Natural killer cell (primary cell): Measurements from ENCODE around the gene HSDL2. TPM values are rescaled to one million over a fixed set of nuclear protein-coding genes. Genes with fewer than 3 reads are reported as not detected.
"Not testable (repeated sequence)": the region's sequence is repeated elsewhere in the genome, so short reads cannot be mapped to it uniquely, and the experiment has no call there.

Experiments used
- ATAC-seq, 3 donors: fragments of 150-1000 bp in 2 of 3; fragments of 200-7000 bp in 1 of 3; cut with Tn5 transposase; 1 replicate in 1 of 3; 2 replicates in 2 of 3; pipeline ENCODE4 v1.10.0; 2021; ENCODE audit warnings: mild to moderate bottlenecking in 2 of 3, moderate library complexity in 2 of 3
- DNase-seq, 2 donors: peaks; one replicate each; pipeline versions ENCODE4 v3.0.0 to v3.0.0-alpha.2; 2013 to 2021; ENCODE audit warnings: mixed read lengths in 1 of 2
- H3K27ac ChIP-seq: one replicate; pipeline ENCODE4 v1.5.1; 2013; ENCODE audit warnings: mild to moderate bottlenecking, low read length
- H3K27me3 ChIP-seq: one replicate; pipeline ENCODE4 v1.6.1; 2013; ENCODE audit warnings: low read length; ENCODE audit not compliant: control insufficient read depth, insufficient read depth
- H3K36me3 ChIP-seq: one replicate; pipeline ENCODE4 v1.6.1; 2013; ENCODE audit warnings: low read length; ENCODE audit not compliant: control insufficient read depth, insufficient read depth
- H3K4me1 ChIP-seq: one replicate; pipeline ENCODE4 v1.6.1; 2013; ENCODE audit warnings: low read length; ENCODE audit not compliant: control insufficient read depth, insufficient read depth
- H3K4me3 ChIP-seq: one replicate; pipeline ENCODE4 v1.5.1; 2013; ENCODE audit warnings: low read length
- H3K9me3 ChIP-seq: one replicate; pipeline ENCODE4 v1.6.1; 2013; ENCODE audit warnings: low read length; ENCODE audit not compliant: control insufficient read depth, insufficient read depth
- H3K27ac Mint-ChIP-seq, 2 donors: one replicate each; pipeline ENCODE4 v1.8.0; 2022; ENCODE audit warnings: mild to moderate bottlenecking in 2 of 2, mixed read lengths in 2 of 2, moderate library complexity in 1 of 2
- H3K27me3 Mint-ChIP-seq, 2 donors: one replicate each; pipeline ENCODE4 v1.8.0; 2022; ENCODE audit warnings: low read depth in 2 of 2, mixed read lengths in 2 of 2
- H3K36me3 Mint-ChIP-seq: one replicate; pipeline ENCODE4 v1.8.0; 2022; ENCODE audit warnings: mixed read lengths
- H3K4me1 Mint-ChIP-seq, 2 donors: one replicate each; pipeline ENCODE4 v1.8.0; 2022; ENCODE audit warnings: mixed read lengths in 2 of 2
- H3K4me3 Mint-ChIP-seq: one replicate; pipeline ENCODE4 v1.8.0; 2022; ENCODE audit warnings: mild to moderate bottlenecking, moderate library complexity, mixed read lengths
- H3K9me3 Mint-ChIP-seq, 2 donors: one replicate each; pipeline ENCODE4 v1.8.0; 2022; ENCODE audit warnings: mixed read lengths in 2 of 2
- WGBS: methylation state at CpG from one replicate; pipeline ENCODE4 v1.1.7; 2013; ENCODE audit warnings: missing lambda C conversion rate; ENCODE audit not compliant: insufficient coverage; 5-methylcytosine and 5-hydroxymethylcytosine counted together
- intact Hi-C: fragments of 100-400 bp; cut with micrococcal nuclease; formaldehyde crosslinking; loops from one replicate; pipeline ENCODE4 v1.14.2; 2022
- total RNA-seq, 4 donors: library from RNA; stranded (reverse); fragments of 120-200 nt in 1 of 4; gene quantifications; one replicate each; pipeline versions ENCODE4 v1.2.3 to v1.2.4, GENCODE V29; 2013 to 2022
- TF ChIP-seq, protein P1 (sequence below): fragments of 200-600 bp; IDR thresholded peaks from one replicate; pipeline ENCODE4 v1.8.0; 2022; ENCODE audit warnings: antibody characterized with exemption

The HSDL2 gene
- total RNA-seq, 3 donors from 2014 or later (not counting 1 experiment from before 2014, with no cell fraction given), result 7.9 to 18.3 (median 8.6) TPM

DNA sequence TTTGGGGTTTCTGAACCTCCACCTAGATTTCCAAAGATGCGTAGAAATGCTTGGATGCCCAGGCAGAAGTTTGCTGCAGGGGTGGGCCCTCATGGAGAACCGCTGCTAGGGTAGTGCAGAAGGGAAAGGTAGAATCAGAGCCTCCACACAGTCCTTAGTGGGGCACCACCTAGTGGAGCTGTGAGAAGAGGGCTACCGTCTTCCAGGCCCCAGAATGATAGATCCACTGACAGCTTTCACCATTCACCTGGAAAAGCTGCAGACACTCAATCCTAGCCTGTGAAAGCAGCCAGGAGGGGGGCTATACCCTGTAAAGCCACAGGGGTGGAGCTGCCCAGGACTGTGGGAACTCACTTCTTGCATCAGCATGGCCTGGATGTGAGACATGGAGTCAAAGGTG, 13.3 kb upstream of the HSDL2 start:
- Mint-ChIP-seq H3K9me3 (no peaks in the 10 kb centered on the region), H3K36me3 (no peaks in the 10 kb centered on the region), H3K4me3 (no peak overlapping the region), H3K4me1 (no peaks in the 10 kb centered on the region), H3K27me3 (peaks cover 7 to 13% of the 10 kb centered on the region in 2 donors), H3K27ac (no peak overlapping the region)
- WGBS, result 95% methylated on average over 3 of the region's 3 CpGs
- no peak for DNase-seq
- no peak for ATAC-seq
- Histone ChIP-seq H3K4me3 (no peak overlapping the region), H3K27ac (no peak overlapping the region), H3K9me3 (no peaks in the 10 kb centered on the region), H3K4me1 (no peaks in the 10 kb centered on the region), H3K36me3 (no peaks in the 10 kb centered on the region), H3K27me3 (no peaks in the 10 kb centered on the region)
- TF ChIP-seq, protein P1, sequence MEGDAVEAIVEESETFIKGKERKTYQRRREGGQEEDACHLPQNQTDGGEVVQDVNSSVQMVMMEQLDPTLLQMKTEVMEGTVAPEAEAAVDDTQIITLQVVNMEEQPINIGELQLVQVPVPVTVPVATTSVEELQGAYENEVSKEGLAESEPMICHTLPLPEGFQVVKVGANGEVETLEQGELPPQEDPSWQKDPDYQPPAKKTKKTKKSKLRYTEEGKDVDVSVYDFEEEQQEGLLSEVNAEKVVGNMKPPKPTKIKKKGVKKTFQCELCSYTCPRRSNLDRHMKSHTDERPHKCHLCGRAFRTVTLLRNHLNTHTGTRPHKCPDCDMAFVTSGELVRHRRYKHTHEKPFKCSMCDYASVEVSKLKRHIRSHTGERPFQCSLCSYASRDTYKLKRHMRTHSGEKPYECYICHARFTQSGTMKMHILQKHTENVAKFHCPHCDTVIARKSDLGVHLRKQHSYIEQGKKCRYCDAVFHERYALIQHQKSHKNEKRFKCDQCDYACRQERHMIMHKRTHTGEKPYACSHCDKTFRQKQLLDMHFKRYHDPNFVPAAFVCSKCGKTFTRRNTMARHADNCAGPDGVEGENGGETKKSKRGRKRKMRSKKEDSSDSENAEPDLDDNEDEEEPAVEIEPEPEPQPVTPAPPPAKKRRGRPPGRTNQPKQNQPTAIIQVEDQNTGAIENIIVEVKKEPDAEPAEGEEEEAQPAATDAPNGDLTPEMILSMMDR, result no peak
- intact Hi-C loops, result no loop called here

DNA sequence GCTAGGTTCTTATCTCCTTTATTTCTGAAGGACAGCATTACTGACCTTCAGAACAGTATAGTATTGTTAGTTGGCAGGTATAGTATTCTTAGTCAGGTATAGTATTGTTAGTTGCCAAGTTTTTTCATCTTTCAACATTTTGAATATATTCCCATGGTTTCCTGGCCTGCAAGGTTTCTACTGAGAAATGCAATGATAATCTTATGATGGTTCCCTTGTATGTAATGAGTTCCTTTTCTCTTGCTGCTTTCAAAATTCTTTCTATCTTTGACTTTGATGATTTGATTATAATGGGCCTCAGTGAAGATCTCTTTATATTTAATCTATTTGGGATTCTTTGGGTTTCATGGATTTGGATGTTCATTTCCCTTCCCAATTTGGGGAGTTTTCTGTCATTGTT, 12.4 kb upstream of the HSDL2 start:
- no peak overlapping the region for H3K27ac Mint-ChIP-seq
- Histone ChIP-seq H3K27me3 (no peaks in the 10 kb centered on the region), H3K27ac (no peak overlapping the region), H3K9me3 (no peaks in the 10 kb centered on the region), H3K4me3 (no peak overlapping the region), H3K4me1 (no peaks in the 10 kb centered on the region), H3K36me3 (no peaks in the 10 kb centered on the region)
- no peaks in the 10 kb centered on the region for H3K4me1 Mint-ChIP-seq
- DNase-seq (no peak), ATAC-seq (no peak)
- TF ChIP-seq, protein P1, result no peak
- no peak overlapping the region for H3K4me3 Mint-ChIP-seq
- intact Hi-C loops, result no loop called here
- no peaks in the 10 kb centered on the region for H3K9me3 Mint-ChIP-seq
- peaks cover 7 to 11% of the 10 kb centered on the region in 2 donors for H3K27me3 Mint-ChIP-seq
- H3K36me3 Mint-ChIP-seq, result no peaks in the 10 kb centered on the region

DNA sequence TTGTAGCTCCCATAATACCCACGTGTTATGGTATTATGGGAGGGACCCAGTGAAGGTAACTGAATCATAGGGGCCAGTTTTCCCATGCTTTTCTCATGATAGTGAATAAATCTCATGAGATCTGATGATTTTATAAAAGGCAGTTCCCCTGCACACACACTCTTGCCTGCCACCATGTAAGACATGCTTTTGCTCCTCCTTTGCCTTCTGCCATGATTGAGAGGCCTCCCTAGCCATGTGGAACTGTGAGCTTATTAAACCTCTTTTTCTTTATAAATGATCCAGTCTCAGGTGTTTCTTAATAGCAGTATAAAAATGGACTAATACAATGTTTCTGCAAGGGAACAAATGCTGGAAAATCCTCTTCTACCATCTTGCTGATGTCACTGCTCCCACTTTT, 10.1 kb upstream of the HSDL2 start:
- Histone ChIP-seq H3K9me3 (no peaks in the 10 kb centered on the region), H3K27ac (no peak overlapping the region), H3K27me3 (no peaks in the 10 kb centered on the region), H3K4me1 (no peaks in the 10 kb centered on the region), H3K36me3 (no peaks in the 10 kb centered on the region), H3K4me3 (no peak overlapping the region)
- Mint-ChIP-seq H3K4me1 (no peaks in the 10 kb centered on the region), H3K27ac (no peak overlapping the region), H3K4me3 (no peak overlapping the region), H3K9me3 (no peaks in the 10 kb centered on the region), H3K27me3 (peaks cover 6 to 7% of the 10 kb centered on the region in 2 donors), H3K36me3 (no peaks in the 10 kb centered on the region)
- WGBS, result 100% methylated on average over 1 of the region's 1 CpG
- DNase-seq (no peak), ATAC-seq (no peak)
- TF ChIP-seq, protein P1, result no peak
- intact Hi-C loops, result no loop called here

DNA sequence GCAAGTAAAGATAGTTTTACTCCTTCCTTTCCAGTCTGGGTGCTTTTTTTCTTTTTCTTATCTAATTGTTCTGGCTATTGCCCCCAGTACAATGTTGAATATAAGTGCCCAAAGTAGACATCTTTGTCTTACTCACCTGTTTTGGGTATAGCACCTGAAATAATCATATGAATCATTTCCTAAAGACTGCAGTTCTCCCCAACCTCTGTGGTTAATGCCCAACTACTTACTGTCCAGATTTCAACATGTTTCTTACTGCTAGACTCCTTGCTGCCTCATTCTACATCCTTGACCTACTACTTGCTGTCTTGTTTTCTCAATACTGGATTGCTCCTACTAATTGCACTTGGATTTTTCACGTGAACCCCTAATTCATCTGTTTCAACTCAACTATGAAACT, 8.8 kb upstream of the HSDL2 start:
- Mint-ChIP-seq H3K36me3 (no peaks in the 10 kb centered on the region), H3K4me1 (no peaks in the 10 kb centered on the region), H3K4me3 (no peak overlapping the region), H3K27me3 (no peaks in the 10 kb centered on the region), H3K9me3 (no peaks in the 10 kb centered on the region), H3K27ac (no peak overlapping the region)
- intact Hi-C loops, result no loop called here
- H3K4me1 ChIP-seq, result no peaks in the 10 kb centered on the region
- no CpG with 5 or more reads among the region's 1 CpG for WGBS
- H3K4me3 ChIP-seq, result no peak overlapping the region
- TF ChIP-seq, protein P1, result no peak
- no peak for DNase-seq
- ATAC-seq, result no peak
- no peak overlapping the region for H3K27ac ChIP-seq
- no peaks in the 10 kb centered on the region for H3K27me3 ChIP-seq
- no peaks in the 10 kb centered on the region for H3K36me3 ChIP-seq
- H3K9me3 ChIP-seq, result no peaks in the 10 kb centered on the region

DNA sequence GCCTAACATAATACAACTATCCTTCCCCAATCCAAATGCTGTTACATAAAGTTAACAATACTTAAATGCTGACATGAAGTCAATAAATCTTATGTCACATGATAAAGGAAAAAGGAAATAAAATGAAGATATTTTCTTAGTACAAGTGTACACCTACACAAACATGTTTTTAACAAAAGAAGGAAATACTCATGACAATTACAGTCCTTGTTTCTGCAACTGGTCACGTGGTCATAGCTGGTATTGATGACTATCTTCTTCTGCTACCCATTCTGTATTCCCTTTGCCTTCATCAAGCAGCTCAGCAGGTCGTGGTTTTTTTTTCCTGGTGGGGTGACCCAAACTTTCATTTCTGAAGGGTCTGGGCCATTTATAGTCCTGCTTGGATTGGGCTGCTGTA, 6.2 kb upstream of the HSDL2 start:
- H3K27me3 ChIP-seq, H3K4me1 ChIP-seq, H3K4me3 Mint-ChIP-seq, H3K27me3 Mint-ChIP-seq, H3K27ac Mint-ChIP-seq, H3K36me3 Mint-ChIP-seq, intact Hi-C loops, DNase-seq, H3K9me3 Mint-ChIP-seq, H3K4me3 ChIP-seq, H3K27ac ChIP-seq, H3K36me3 ChIP-seq, ATAC-seq, H3K9me3 ChIP-seq: not testable (repeated sequence)
- peaks cover 19 to 22% of the 10 kb centered on the region in 2 donors for H3K4me1 Mint-ChIP-seq
- 63% methylated on average over 2 of the region's 2 CpGs for WGBS

DNA sequence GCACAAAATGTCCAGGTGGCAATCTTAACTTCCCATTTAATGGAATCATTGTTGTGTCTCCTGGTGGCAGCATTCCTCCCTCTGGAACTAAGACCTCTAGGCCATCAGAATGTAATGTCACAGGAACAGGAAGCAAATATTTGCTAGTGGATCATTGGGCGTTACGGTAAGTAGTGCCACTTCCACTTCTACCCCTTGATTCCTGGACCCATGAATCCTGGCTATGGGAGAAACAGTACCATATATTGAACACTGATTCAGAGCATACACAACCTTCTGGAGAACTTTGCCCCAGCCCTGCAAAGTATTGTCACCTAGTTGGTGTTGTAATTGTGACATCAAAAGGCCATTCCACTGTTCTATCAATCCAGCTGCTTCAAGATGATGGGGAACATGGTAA, 5.7 kb upstream of the HSDL2 start:
- intact Hi-C loops, H3K36me3 Mint-ChIP-seq: not testable (repeated sequence)
- 100% methylated on average over 2 of the region's 2 CpGs for WGBS

More for the DNA sequence above, 5.7 kb upstream of the HSDL2 start:
- not testable (repeated sequence) for DNase-seq, H3K27me3 Mint-ChIP-seq, H3K36me3 ChIP-seq, H3K27ac ChIP-seq, H3K27me3 ChIP-seq, H3K4me3 Mint-ChIP-seq, H3K9me3 ChIP-seq, H3K9me3 Mint-ChIP-seq, H3K4me3 ChIP-seq, ATAC-seq, H3K27ac Mint-ChIP-seq, H3K4me1 ChIP-seq
- peaks cover 25 to 27% of the 10 kb centered on the region in 2 donors for H3K4me1 Mint-ChIP-seq
